ENCODE results near the gene TUBB3.

GRCh38 chr16:89897204-89897603 lies 25.9 kb upstream of the TUBB3 start:
- TF ChIP-seq CTCF (conservative IDR thresholded peaks at IDR 0.05) (no peak), EZH2 (IDR thresholded peaks at IDR 0.05; ENCODE audit: low read depth) (no peak)

Measured in PC-9 (cell line).